Bronchial epithelial cell (primary cell): ENCODE results near the gene SLX1A. TPM values are rescaled to one million over a fixed set of nuclear protein-coding genes. Genes with fewer than 3 reads are reported as not detected.
"Not testable (repeated sequence)": the region's sequence is repeated elsewhere in the genome, so short reads cannot be mapped to it uniquely, and the experiment has no call there.

Experiments used
- DNase-seq: peaks from one replicate; pipeline ENCODE4 v3.0.0-alpha.2; 2010; ENCODE audit warnings: low read depth
- FAIRE-seq: peaks from 2 replicates; lab custom pipeline; 2011; peaks lifted over from hg19 to GRCh38; lab: Jason Lieb, UNC
- H3K27me3 ChIP-seq: 2 replicates; pipeline ENCODE4 v1.5.1; 2011; ENCODE audit warnings: low read length; ENCODE audit not compliant: control insufficient read depth, insufficient read depth
- H3K36me3 ChIP-seq: 2 replicates; pipeline ENCODE4 v1.5.1; 2011; ENCODE audit warnings: low read length; ENCODE audit not compliant: control insufficient read depth, insufficient read depth
- H3K4me3 ChIP-seq: 2 replicates; pipeline ENCODE4 v1.5.1; 2011; ENCODE audit warnings: mild to moderate bottlenecking, low read depth, low read length, control low read depth
- total RNA-seq: library from RNA; depleted of rRNA; stranded (reverse); fragments of >200 nt; gene quantifications from 2 replicates; pipeline ENCODE4 v1.2.1, GENCODE V29; 2014
- TF ChIP-seq, protein P1 (sequence below): IDR thresholded peaks from 2 replicates; pipeline ENCODE4 v1.5.1; 2011; ENCODE audit warnings: mild to moderate bottlenecking, moderate library complexity, low read length, control low read depth, inconsistent platforms; ENCODE audit not compliant: insufficient read depth, severe bottlenecking

SLX1A gene
- total RNA-seq, 1 donor from 2014 or later, result 24.5 TPM

DNA sequence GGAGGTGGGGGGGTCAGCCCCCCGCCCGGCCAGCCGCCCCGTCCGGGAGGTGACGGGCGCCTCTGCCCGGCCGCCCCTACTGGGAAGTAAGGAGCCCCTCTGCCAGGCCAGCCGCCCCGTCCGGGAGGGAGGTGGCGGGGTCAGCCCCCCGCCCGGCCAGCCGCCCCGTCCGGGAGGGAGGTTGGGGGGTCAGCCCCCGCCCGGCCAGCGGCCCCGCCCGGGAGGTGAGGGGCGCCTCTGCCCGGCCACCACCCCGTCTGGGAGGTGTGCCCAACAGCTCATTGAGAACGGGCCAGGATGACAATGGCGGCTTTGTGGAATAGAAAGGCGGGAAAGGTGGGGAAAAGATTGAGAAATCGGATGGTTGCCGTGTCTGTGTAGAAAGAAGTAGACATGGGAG, 23.5 kb upstream of the SLX1A start:
- H3K36me3 ChIP-seq, FAIRE-seq, H3K4me3 ChIP-seq, DNase-seq, H3K27me3 ChIP-seq: not testable (repeated sequence)

DNA sequence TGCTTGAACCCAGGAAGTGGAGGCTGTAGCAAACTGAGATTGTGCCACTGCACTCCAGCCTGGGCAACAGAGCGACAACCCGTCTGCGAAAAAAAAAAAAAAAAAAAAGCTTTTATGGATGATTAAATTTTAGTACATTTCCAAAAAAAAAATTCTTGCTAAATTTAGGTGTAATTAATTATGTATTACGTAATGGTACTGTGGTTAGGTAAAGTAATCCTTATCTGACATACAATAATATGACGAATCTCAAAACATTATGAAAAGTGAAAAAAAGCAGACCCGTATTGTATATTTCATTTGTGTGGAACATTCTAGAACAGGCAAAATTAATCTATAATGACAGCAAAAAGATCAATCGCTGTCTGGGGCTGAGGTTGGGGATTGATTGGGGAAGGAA, 20.6 kb upstream of the SLX1A start:
- Histone ChIP-seq H3K36me3 (no peaks in the 10 kb centered on the region), H3K27me3 (no peaks in the 10 kb centered on the region), H3K4me3 (no peak overlapping the region)
- no peak for FAIRE-seq
- TF ChIP-seq, protein P1, sequence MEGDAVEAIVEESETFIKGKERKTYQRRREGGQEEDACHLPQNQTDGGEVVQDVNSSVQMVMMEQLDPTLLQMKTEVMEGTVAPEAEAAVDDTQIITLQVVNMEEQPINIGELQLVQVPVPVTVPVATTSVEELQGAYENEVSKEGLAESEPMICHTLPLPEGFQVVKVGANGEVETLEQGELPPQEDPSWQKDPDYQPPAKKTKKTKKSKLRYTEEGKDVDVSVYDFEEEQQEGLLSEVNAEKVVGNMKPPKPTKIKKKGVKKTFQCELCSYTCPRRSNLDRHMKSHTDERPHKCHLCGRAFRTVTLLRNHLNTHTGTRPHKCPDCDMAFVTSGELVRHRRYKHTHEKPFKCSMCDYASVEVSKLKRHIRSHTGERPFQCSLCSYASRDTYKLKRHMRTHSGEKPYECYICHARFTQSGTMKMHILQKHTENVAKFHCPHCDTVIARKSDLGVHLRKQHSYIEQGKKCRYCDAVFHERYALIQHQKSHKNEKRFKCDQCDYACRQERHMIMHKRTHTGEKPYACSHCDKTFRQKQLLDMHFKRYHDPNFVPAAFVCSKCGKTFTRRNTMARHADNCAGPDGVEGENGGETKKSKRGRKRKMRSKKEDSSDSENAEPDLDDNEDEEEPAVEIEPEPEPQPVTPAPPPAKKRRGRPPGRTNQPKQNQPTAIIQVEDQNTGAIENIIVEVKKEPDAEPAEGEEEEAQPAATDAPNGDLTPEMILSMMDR, result no peak
- no peak for DNase-seq

DNA sequence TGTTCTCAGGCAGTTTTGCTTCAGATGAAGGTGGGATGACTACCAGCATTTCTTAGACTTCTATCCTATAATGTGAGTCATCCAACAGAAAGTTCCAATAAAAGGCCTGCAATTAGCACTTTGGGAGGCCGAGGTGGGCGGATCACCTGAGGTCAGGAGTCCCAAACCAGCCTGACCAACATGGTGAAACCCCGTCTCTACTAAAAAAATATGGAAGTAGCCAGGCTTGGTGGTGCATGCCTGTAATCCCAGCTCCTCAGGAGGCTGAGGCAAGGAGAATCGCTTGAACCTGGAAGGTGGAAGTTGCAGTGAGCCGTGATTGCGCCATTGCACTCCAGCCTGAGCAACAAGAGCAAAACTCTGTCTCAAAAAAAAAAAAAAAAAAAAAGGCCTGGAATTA, 16.8 kb upstream of the SLX1A start:
- not testable (repeated sequence) for H3K27me3 ChIP-seq, FAIRE-seq, DNase-seq, H3K4me3 ChIP-seq, H3K36me3 ChIP-seq

DNA sequence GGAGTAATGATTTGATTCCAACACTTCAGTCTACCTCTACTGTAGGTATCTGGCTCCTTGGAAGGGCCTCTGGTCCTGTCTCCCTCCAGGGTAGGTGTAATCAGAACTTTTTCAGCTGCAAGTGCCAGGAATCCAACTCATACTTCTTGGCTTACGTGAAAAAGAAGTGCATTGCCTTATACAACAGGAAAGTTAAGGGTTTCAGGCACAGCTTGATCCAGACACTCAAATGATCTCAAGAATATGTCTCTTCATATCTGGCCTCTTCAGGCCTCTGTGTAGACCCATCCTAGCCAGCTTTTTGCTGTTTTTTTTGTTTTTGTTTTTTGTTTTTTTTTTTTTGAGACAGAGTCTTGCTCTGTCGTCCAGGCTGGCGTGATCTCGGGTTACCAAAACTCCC, 14.5 kb upstream of the SLX1A start:
- Histone ChIP-seq H3K4me3 (no peak overlapping the region), H3K36me3 (no peaks in the 10 kb centered on the region), H3K27me3 (no peaks in the 10 kb centered on the region)
- TF ChIP-seq, protein P1, result no peak
- FAIRE-seq, result no peak
- no peak for DNase-seq

DNA sequence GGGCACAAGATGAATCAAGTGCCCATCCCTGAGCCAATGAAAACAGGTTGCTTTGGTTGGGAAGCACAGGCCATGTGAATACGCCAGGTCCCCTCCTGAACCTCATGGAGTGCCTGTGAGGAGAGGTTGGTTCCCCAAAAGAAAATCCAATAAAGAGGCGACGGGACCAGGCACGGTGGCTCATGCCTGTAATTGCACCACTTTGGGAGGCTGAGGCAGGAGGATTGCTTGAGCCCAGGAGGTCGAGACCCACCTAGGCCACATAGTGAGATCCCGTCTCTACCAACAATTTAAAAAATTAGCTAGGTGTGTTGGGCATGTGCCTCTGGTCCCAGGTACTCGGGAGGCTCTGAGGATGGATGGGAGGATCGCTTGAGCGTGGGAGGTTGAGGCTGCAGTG, 13.7 kb upstream of the SLX1A start:
- TF ChIP-seq, protein P1, result no peak
- H3K36me3 ChIP-seq, result no peaks in the 10 kb centered on the region
- H3K4me3 ChIP-seq, result no peak overlapping the region
- no peak for DNase-seq
- no peak for FAIRE-seq
- H3K27me3 ChIP-seq, result no peaks in the 10 kb centered on the region

DNA sequence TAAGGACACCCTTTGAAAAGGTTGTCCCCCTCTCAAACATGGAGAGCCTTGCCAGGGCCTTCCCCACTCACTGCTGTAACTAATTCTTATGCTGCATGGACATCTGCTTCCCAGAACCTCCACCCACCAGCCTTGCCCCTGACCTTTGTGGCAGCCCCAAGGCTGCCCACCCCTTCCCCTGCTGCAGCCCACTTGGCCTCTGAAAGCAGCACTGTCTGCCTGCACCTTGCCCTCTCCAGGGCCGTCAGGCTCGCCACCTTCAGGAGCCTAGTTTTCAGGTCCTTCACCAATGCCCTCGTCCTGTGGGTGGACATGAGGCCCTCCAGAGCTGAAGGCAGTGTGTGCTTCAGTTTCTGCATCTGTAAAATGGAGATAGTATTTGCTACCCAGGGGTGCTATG, 12.9 kb upstream of the SLX1A start:
- DNase-seq, result no peak
- Histone ChIP-seq H3K27me3 (no peaks in the 10 kb centered on the region), H3K4me3 (no peak overlapping the region), H3K36me3 (no peaks in the 10 kb centered on the region)
- no peak for FAIRE-seq
- TF ChIP-seq, protein P1, result no peak
